Measurements from ENCODE around the gene ZBTB7C. TPM values are rescaled to one million over a fixed set of nuclear protein-coding genes. Genes with fewer than 3 reads are reported as not detected.

ZBTB7C gene
- total RNA-seq, 1 experiment from 2014 or later = 0.33 TPM

GRCh38 chr18:48399303-48400075 lies 9.7 kb downstream of the ZBTB7C start:
- TF ChIP-seq CTCF (conservative IDR thresholded peaks at IDR 0.05) = no peak
- no peak overlapping the region for H3K27ac ChIP-seq (ENCODE audit: insufficient read length, low read depth, low read length)
- no peaks in the 10 kb centered on the region for H3K27me3 ChIP-seq (ENCODE audit: insufficient read depth, low read length)
- H4K20me1 ChIP-seq (ENCODE audit: control insufficient read depth, insufficient read depth, insufficient read length) = no peaks in the 10 kb centered on the region
- H3K79me2 ChIP-seq (ENCODE audit: insufficient read depth, low read length) = no peaks in the 10 kb centered on the region
- no peak overlapping the region for H3T11ph ChIP-seq (ENCODE audit: low read length)
- no peak overlapping the region for H2BK12ac ChIP-seq (ENCODE audit: insufficient read length, low read depth, low read length)
- Mint-ChIP-seq H3K4me1 (peaks cover 13 to 19% of the 10 kb centered on the region in 2 experiments), H3K27me3 (ENCODE audit: low read depth) (peaks cover 43% of the 10 kb centered on the region), H3K36me3 (ENCODE audit: insufficient read depth in 1 of 3, low read depth in 3 of 3) (no peaks in the 10 kb centered on the region), H3K9me3 (no peaks in the 10 kb centered on the region), H3K4me3 (no peak overlapping the region), H3K27ac (no peak overlapping the region)
- no peak overlapping the region for H3K56ac ChIP-seq (ENCODE audit: insufficient read length, low read depth, low read length)
- DNase-seq = no peak
- H3K4me2 ChIP-seq (ENCODE audit: insufficient read depth, insufficient read length, low read length) = no peak overlapping the region
- no peak overlapping the region for H4K8ac ChIP-seq (replicated peaks; ENCODE audit: insufficient read length, low read depth, low read length)
- no peaks in the 10 kb centered on the region for H3K79me1 ChIP-seq (ENCODE audit: insufficient read depth, low read depth, low read length, poor library complexity, severe bottlenecking)
- no peak overlapping the region for H2BK120ac ChIP-seq (ENCODE audit: low read depth, low read length, poor library complexity, severe bottlenecking)
- no peak overlapping the region for H2BK15ac ChIP-seq (ENCODE audit: low read depth, low read length)
- H3K4me1 ChIP-seq (ENCODE audit: insufficient read depth, low read length) = no peaks in the 10 kb centered on the region
- no peaks in the 10 kb centered on the region for H3K9me3 ChIP-seq (ENCODE audit: control insufficient read depth, low read depth, low read length)
- H4K5ac ChIP-seq (ENCODE audit: insufficient read length, low read depth, low read length) = no peak overlapping the region
- H4K91ac ChIP-seq (ENCODE audit: insufficient read length, low read depth, low read length) = no peak overlapping the region
- H3K9ac ChIP-seq (ENCODE audit: extremely low read depth, insufficient read length, low read length) = no peak overlapping the region
- H3K14ac ChIP-seq (ENCODE audit: insufficient read depth, low read length) = no peak overlapping the region
- no peaks in the 10 kb centered on the region for H3K23me2 ChIP-seq (ENCODE audit: insufficient read length, low read depth, low read length, poor library complexity, severe bottlenecking)
- H2AK5ac ChIP-seq (ENCODE audit: insufficient read length, low read length) = no peak overlapping the region
- H2AFZ ChIP-seq (ENCODE audit: low read length) = no peak overlapping the region
- H2BK20ac ChIP-seq (ENCODE audit: low read depth, low read length, poor library complexity, severe bottlenecking) = no peak overlapping the region
- no peak overlapping the region for H2BK5ac ChIP-seq (ENCODE audit: insufficient read length, low read length)
- H3K4ac ChIP-seq (ENCODE audit: low read depth, low read length) = no peak overlapping the region
- no peak overlapping the region for H3K23ac ChIP-seq (ENCODE audit: insufficient read length, low read depth, low read length)
- no CpG with 5 or more reads among the region's 9 CpGs for WGBS (ENCODE audit: extremely low coverage, insufficient read length, low lambda C conversion rate)
- no peak overlapping the region for H3K18ac ChIP-seq (ENCODE audit: insufficient read length, low read depth, low read length)

Data from H9 (cell line).